Measurements from ENCODE around the gene GAS6. TPM values are rescaled to one million over a fixed set of nuclear protein-coding genes. Genes with fewer than 3 reads are reported as not detected.
"Not testable (repeated sequence)": the region's sequence is repeated elsewhere in the genome, so short reads cannot be mapped to it uniquely, and the experiment has no call there.

Gene GAS6
- 100 to 1,000 TPM in 2 of 9 donors, 10 to 100 TPM in 7; 10.3 to 109 (median 77.2) TPM for total RNA-seq
- polyA plus RNA-seq, result 10 to 100 TPM in 2 of 3 donors, 1 to 10 TPM in 1; 7.1 to 90.5 (median 90.4) TPM
- long read RNA-seq, donor 1, partial matches to known transcripts, result 0 of 4 reads
- long read RNA-seq, donor 1, other reads (novel, unspliced or antisense), result 0 of 4 reads
- long read RNA-seq, donor 2, transcript GAS6-204 (1 exons, 2,646 nt), result major isoform, 5 of 8 reads
- long read RNA-seq, donor 2, partial matches to known transcripts, result 0 of 8 reads
- long read RNA-seq, donor 2, other reads (novel, unspliced or antisense), result 0 of 8 reads
- long read RNA-seq, donor 3, result 0 reads
- long read RNA-seq, donor 4, transcript GAS6-201 (15 exons, 2,490 nt), result major isoform, 28 of 39 reads
- long read RNA-seq, donor 4, partial matches to known transcripts, result 3 of 39 reads
- long read RNA-seq, donor 4, other reads (novel, unspliced or antisense), result 7 of 39 reads
- long read RNA-seq, donor 5, transcript GAS6-201 (15 exons, 2,490 nt), result major isoform, 295 of 346 reads
- long read RNA-seq, donor 5, partial matches to known transcripts, result 16 of 346 reads
- long read RNA-seq, donor 5, other reads (novel, unspliced or antisense), result 30 of 346 reads
- long read RNA-seq, donor 6, partial matches to known transcripts, result 9 of 15 reads
- long read RNA-seq, donor 6, other reads (novel, unspliced or antisense), result 1 of 15 reads
- long read RNA-seq, donor 7, partial matches to known transcripts, result 0 of 4 reads
- long read RNA-seq, donor 7, other reads (novel, unspliced or antisense), result 0 of 4 reads
- long read RNA-seq, donor 8, transcript GAS6-201 (15 exons, 2,490 nt), result major isoform, 5 of 9 reads
- long read RNA-seq, donor 8, partial matches to known transcripts, result 0 of 9 reads
- long read RNA-seq, donor 8, other reads (novel, unspliced or antisense), result 0 of 9 reads
- long read RNA-seq, donor 9, partial matches to known transcripts, result 0 of 2 reads
- long read RNA-seq, donor 9, other reads (novel, unspliced or antisense), result 0 of 2 reads
- long read RNA-seq, donor 10, partial matches to known transcripts, result 0 of 2 reads
- long read RNA-seq, donor 10, other reads (novel, unspliced or antisense), result 0 of 2 reads

GRCh38 chr13:113863524-113864272 lies at the start of gene GAS6:
Gene GAS6, minus strand, starts transcription at chr13:113864076. Its CDS starts 156 bp downstream, at chr13:113863920.
- Histone ChIP-seq H3K27me3 (no peaks in the 10 kb centered on the region), H3K27ac (peak within 1 kb of the TSS in 4 of 5 donors; percentile 45 to 88 (median 68)), H3K4me3 (peak within 1 kb of the TSS in 2 of 4 donors; percentile 50 to 75), H3K36me3 (replicated peaks in 1 of 2) (no peaks in the 10 kb centered on the region), H3K9me3 (replicated peaks in 1 of 3) (no peaks in the 10 kb centered on the region), H3K4me1 (replicated peaks in 1 of 2) (peaks cover 6 to 16% of the 10 kb centered on the region in 2 donors)
- TF ChIP-seq POLR2A (IDR thresholded peaks at IDR 0.05) (no peak), CTCF (IDR thresholded peaks at IDR 0.05) (no peak)
- intact Hi-C loops (cut with DNase I), result no loop called here
- DNase-seq, result peak in 6 of 7 donors; percentile 52 to 72 (median 68)
- 0 to 2% (median 1%) methylated on average over 22 to 116 of the region's 116 CpGs for WGBS, 4 donors

- intact Hi-C loops (cut with DNase I); H3K36me3 ChIP-seq (replicated peaks in 1 of 2); H3K27ac ChIP-seq; H3K4me3 ChIP-seq; DNase-seq; H3K27me3 ChIP-seq; H3K4me1 ChIP-seq (replicated peaks in 1 of 2); H3K9me3 ChIP-seq (replicated peaks in 1 of 3): not testable (repeated sequence)
- WGBS, 4 donors, result 60 to 82% (median 78%) methylated on average over 8 of the region's 8 CpGs
Observed at GRCh38 chr13:113913408-113913807, 49.5 kb upstream of the GAS6 start.

- Histone ChIP-seq H3K9me3 (replicated peaks in 1 of 3) (no peaks in the 10 kb centered on the region), H3K4me1 (replicated peaks in 1 of 2) (no peaks in the 10 kb centered on the region), H3K27ac (no peak overlapping the region), H3K36me3 (replicated peaks in 1 of 2) (no peaks in the 10 kb centered on the region), H3K27me3 (peaks cover 3% of the 10 kb centered on the region), H3K4me3 (no peak overlapping the region)
- DNase-seq, result no peak
- intact Hi-C loops (cut with DNase I), result no loop called here
- 67 to 73% (median 71%) methylated on average over 3 of the region's 3 CpGs for WGBS, 4 donors
- TF ChIP-seq CTCF (IDR thresholded peaks at IDR 0.05), result no peak
- no peak for TF ChIP-seq POLR2A (IDR thresholded peaks at IDR 0.05)
Observed at GRCh38 chr13:113912596-113912995, 48.7 kb upstream of the GAS6 start.

Measured in adrenal gland (tissue), 19 donors.